Measurements from ENCODE around the gene UFL1. TPM values are rescaled to one million over a fixed set of nuclear protein-coding genes. Genes with fewer than 3 reads are reported as not detected.
"Not testable (repeated sequence)": the region's sequence is repeated elsewhere in the genome, so short reads cannot be mapped to it uniquely, and the experiment has no call there.

UFL1 gene
- 10 to 100 TPM; 23.3 to 23.7 TPM for total RNA-seq

DNA sequence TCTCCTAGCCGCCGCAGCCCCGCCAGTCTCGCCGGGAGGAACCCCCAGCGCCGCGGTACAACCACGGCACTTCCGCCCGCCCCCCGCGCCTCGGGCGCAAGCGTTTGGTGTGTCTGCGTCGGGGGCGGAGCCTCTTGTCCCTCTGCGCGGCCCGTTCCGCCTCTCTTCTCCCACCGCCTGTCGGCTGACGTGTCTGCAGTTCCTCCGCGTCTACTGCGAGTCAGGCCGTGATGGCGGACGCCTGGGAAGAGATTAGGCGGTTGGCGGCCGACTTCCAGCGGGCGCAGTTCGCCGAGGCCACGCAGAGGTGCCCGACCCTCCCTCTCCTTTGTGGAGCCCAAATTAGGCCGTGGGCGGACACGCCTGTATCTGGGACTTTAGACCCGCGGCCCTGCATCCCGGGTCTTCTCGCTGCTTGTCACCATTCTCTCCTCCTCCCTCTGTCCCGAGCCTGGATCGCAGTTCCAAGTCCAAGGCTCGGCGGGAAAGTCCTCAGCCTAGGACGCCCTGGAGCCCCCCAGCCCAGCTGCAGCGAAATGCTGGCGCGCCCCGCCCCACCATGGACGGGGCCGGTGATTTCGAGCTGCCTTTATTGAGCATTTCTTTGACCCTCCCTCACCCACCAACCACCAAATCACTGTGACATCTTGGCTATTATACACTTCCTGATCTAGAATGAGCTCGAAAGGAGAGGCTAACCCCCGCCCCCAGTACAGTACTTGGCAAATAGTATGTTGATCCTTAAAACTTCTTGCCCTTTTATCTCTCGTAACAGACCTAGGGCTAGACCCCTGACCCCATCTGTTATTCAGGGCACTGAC lies at the start of gene UFL1:
TSS of gene UFL1 (plus strand) at position 163 of the 821 bp plus-strand sequence. CDS start at position 231, 68 bp downstream.
- H3K27me3 Mint-ChIP-seq = no peaks in the 10 kb centered on the region
- H3K4me1 Mint-ChIP-seq = peaks cover 13% of the 10 kb centered on the region
- ATAC-seq (ENCODE audit: low read depth) (peak; percentile 95), DNase-seq (peak; percentile 94)
- peak within 1 kb of the TSS; percentile 100 for H3K27ac Mint-ChIP-seq
- POLR2A ChIA-PET = interaction anchor here (1.0 to 1.9 kb wide), 4 partner anchors 9 to 945 kb away, joined by 3 to 8 read pairs (median 3); no protein-coding TSS in a partner anchor
- peaks cover 10% of the 10 kb centered on the region for H3K36me3 Mint-ChIP-seq
- H3K9me3 Mint-ChIP-seq = no peaks in the 10 kb centered on the region
- peak within 1 kb of the TSS; percentile 98 for H3K4me3 Mint-ChIP-seq

- POLR2A ChIA-PET, H3K9me3 Mint-ChIP-seq: not testable (repeated sequence)
Measured at GRCh38 chr6:96472291-96472690, 49.3 kb upstream of the UFL1 start.

DNA sequence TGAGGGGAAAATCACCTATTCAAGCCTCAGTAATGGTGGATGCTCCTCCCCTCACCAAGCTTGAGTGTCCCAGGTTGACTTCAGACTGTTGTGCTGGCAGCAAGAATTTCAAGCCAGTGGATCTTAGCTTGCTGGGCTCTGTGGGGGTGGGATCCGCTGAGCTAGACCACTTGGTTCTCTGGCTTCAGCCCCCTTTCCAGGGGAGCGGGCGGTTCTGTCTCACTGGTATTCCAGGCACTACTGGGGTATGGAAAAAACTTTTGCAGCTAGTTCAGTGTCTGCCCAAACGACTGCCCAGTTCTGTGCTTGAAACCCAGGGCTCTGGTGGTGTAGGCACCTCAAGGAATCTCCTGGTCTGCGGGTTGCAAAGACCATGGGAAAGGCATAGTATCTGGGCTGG lies 42.9 kb upstream of the UFL1 start:
- H3K4me3 Mint-ChIP-seq = no peak overlapping the region
- H3K27ac Mint-ChIP-seq = no peak overlapping the region
- H3K36me3 Mint-ChIP-seq = no peaks in the 10 kb centered on the region
- POLR2A ChIA-PET = no interaction called here
- ATAC-seq (ENCODE audit: low read depth) (no peak), DNase-seq (no peak)
- H3K9me3 Mint-ChIP-seq = peaks cover 12% of the 10 kb centered on the region
- peaks cover 4% of the 10 kb centered on the region for H3K27me3 Mint-ChIP-seq
- no peaks in the 10 kb centered on the region for H3K4me1 Mint-ChIP-seq

More at GRCh38 chr6:96472291-96472690, 49.3 kb upstream of the UFL1 start:
- H3K27ac Mint-ChIP-seq; H3K36me3 Mint-ChIP-seq; ATAC-seq (ENCODE audit: low read depth); DNase-seq; H3K4me3 Mint-ChIP-seq; H3K4me1 Mint-ChIP-seq; H3K27me3 Mint-ChIP-seq: not testable (repeated sequence)

DNA sequence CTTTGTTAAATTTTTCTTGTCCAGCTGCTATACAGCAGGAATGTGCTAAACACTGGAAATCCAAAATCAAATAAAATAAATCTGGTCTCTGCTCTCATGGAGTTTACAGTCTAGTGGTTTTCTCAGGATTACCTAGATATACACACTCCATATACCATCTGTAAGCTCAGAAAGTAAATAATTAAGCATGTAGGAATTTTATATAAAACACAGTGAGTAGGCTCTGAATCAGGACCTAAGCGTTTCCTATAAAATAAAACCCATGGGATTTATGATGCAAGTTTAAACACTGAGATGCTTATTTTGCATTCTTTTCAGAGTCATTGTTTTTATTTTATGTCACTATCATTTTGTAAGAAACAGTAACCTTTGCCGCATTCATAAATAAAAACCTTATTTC lies 29.7 kb upstream of the UFL1 start:
- H3K9me3 Mint-ChIP-seq = peaks cover 13% of the 10 kb centered on the region
- DNase-seq (no peak), ATAC-seq (ENCODE audit: low read depth) (no peak)
- peaks cover under 1% of the 10 kb centered on the region for H3K4me1 Mint-ChIP-seq
- POLR2A ChIA-PET = no interaction called here
- H3K27me3 Mint-ChIP-seq = no peaks in the 10 kb centered on the region
- H3K27ac Mint-ChIP-seq = no peak overlapping the region
- peaks cover 5% of the 10 kb centered on the region for H3K36me3 Mint-ChIP-seq
- no peak overlapping the region for H3K4me3 Mint-ChIP-seq

GRCh38 chr6:96499781-96500180 lies 21.8 kb upstream of the UFL1 start:
- ATAC-seq (ENCODE audit: low read depth) (peak; percentile 99), DNase-seq (peak; percentile 46)
- Mint-ChIP-seq H3K27ac (peak overlapping the region; percentile 22), H3K9me3 (peaks cover 20% of the 10 kb centered on the region), H3K27me3 (peaks cover 2% of the 10 kb centered on the region), H3K4me1 (peaks cover 23% of the 10 kb centered on the region), H3K4me3 (no peak overlapping the region), H3K36me3 (peaks cover 14% of the 10 kb centered on the region)
- POLR2A ChIA-PET = interaction anchor here (1.0 kb wide), 1 partner anchor 22 kb away, joined by 8 read pairs; the partner anchor contains the start of gene UFL1

GRCh38 chr6:96502915-96503314 lies 18.7 kb upstream of the UFL1 start:
- Mint-ChIP-seq H3K27ac (no peak overlapping the region), H3K9me3 (peaks cover 15% of the 10 kb centered on the region), H3K36me3 (peaks cover 12% of the 10 kb centered on the region), H3K4me3 (no peak overlapping the region), H3K4me1 (peaks cover 15% of the 10 kb centered on the region), H3K27me3 (peaks cover 2% of the 10 kb centered on the region)
- POLR2A ChIA-PET = no interaction called here
- ATAC-seq (ENCODE audit: low read depth) = no peak
- DNase-seq = no peak

- Mint-ChIP-seq H3K36me3 (peaks cover 17% of the 10 kb centered on the region), H3K9me3 (peaks cover 12% of the 10 kb centered on the region), H3K4me3 (no peak overlapping the region), H3K27ac (no peak overlapping the region), H3K27me3 (no peaks in the 10 kb centered on the region), H3K4me1 (peaks cover 2% of the 10 kb centered on the region)
- POLR2A ChIA-PET = no interaction called here
- DNase-seq (no peak), ATAC-seq (ENCODE audit: low read depth) (no peak)
Measured at GRCh38 chr6:96505363-96505762, 16.2 kb upstream of the UFL1 start.

DNA sequence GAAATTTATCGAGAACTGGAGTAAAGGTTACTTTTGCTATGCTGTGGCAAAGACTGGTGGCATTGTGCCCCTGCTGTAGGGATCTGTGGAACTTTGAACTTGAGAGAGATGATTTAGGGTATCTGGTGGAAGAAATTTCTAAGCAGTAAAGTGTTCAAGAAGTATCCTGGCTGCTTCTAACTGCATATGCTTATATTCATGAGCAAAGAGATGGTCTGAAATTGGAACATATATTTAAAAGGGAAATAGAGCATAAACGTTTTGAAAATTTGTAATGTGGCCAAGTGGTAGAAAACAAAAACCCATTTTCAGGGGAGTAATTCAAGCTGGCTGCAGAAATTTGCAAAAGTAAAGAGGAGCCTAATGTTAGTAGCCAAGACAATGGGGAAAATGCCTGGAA lies 12.3 kb upstream of the UFL1 start:
- POLR2A ChIA-PET = no interaction called here
- Mint-ChIP-seq H3K9me3 (peaks cover 5% of the 10 kb centered on the region), H3K36me3 (peaks cover 28% of the 10 kb centered on the region), H3K4me1 (no peaks in the 10 kb centered on the region), H3K27me3 (no peaks in the 10 kb centered on the region), H3K4me3 (no peak overlapping the region), H3K27ac (no peak overlapping the region)
- DNase-seq (no peak), ATAC-seq (ENCODE audit: low read depth) (no peak)

DNA sequence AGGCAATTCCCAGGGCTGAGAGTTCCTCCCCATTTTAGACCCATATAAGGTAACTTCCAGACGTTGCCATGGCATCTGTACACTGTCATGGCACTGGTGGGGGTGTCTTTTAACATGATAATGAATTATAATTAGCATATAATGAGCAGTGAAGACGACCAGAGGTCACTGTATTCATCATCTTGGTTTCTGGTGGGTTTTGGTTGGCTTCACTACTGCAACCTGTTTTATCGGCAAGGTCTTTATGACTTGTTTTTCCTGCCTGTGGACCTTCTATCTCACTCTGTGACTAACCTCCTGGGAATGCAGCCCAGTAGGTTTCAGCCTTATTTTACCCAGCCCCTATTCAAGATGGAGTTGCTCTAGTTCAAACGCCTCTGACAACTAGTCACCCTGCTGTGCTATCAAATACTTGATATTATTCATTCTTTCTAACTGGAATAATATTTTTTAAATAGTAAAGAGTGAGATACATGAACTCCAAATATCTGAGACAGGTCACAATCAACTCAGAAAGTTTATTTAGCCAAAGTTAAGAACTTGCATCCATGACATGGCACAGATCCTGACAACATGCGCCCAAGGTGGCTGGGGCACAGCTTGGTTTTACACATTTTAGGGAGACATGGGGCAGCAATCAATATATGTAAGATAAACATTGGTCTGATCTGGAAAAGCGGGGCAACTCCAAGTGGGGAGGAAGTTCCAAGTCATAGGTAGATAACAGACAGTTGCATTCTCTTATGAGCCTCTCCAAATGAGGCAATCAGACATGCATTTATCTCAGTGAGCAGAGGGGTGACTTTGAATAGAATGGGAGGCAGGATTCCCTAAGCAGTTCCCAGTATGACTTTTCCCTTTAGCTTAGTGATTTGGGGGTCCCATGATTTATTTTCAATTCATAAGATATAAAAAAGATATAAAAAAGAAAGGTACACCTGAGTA lies 1.2 kb upstream of the UFL1 start:
- POLR2A ChIA-PET = interaction anchor here (1.9 kb wide), 1 partner anchor 21 kb away, joined by 8 read pairs; no protein-coding TSS in a partner anchor
- Mint-ChIP-seq H3K9me3 (no peaks in the 10 kb centered on the region), H3K36me3 (peaks cover 1% of the 10 kb centered on the region), H3K27me3 (no peaks in the 10 kb centered on the region), H3K27ac (no peak overlapping the region), H3K4me3 (peak overlapping the region; percentile 98), H3K4me1 (peaks cover 10% of the 10 kb centered on the region)
- DNase-seq (no peak), ATAC-seq (ENCODE audit: low read depth) (no peak)

- H3K27ac Mint-ChIP-seq = peak overlapping the region; percentile 100
- H3K4me3 Mint-ChIP-seq = peak overlapping the region; percentile 98
- H3K36me3 Mint-ChIP-seq = peaks cover 6% of the 10 kb centered on the region
- ATAC-seq (ENCODE audit: low read depth) (no peak), DNase-seq (no peak)
- no peaks in the 10 kb centered on the region for H3K27me3 Mint-ChIP-seq
- peaks cover 10% of the 10 kb centered on the region for H3K4me1 Mint-ChIP-seq
- POLR2A ChIA-PET = interaction anchor here (1.9 kb wide), 1 partner anchor 22 kb away, joined by 8 read pairs; no protein-coding TSS in a partner anchor
- no peaks in the 10 kb centered on the region for H3K9me3 Mint-ChIP-seq
Measured at GRCh38 chr6:96521306-96521643, 331 bp upstream of the UFL1 start.

- H3K27me3 Mint-ChIP-seq = no peaks in the 10 kb centered on the region
- POLR2A ChIA-PET = interaction anchor here (1.0 to 1.9 kb wide), 4 partner anchors 8 to 946 kb away, joined by 3 to 8 read pairs (median 3); no protein-coding TSS in a partner anchor
- H3K27ac Mint-ChIP-seq = peak overlapping the region; percentile 100
- H3K4me3 Mint-ChIP-seq = peak overlapping the region; percentile 98
- no peaks in the 10 kb centered on the region for H3K9me3 Mint-ChIP-seq
- H3K4me1 Mint-ChIP-seq = peaks cover 15% of the 10 kb centered on the region
- peaks cover 15% of the 10 kb centered on the region for H3K36me3 Mint-ChIP-seq
- DNase-seq (no peak), ATAC-seq (ENCODE audit: low read depth) (peak; percentile 30)
Measured at GRCh38 chr6:96522465-96523009, 931 bp downstream of the UFL1 start.

DNA sequence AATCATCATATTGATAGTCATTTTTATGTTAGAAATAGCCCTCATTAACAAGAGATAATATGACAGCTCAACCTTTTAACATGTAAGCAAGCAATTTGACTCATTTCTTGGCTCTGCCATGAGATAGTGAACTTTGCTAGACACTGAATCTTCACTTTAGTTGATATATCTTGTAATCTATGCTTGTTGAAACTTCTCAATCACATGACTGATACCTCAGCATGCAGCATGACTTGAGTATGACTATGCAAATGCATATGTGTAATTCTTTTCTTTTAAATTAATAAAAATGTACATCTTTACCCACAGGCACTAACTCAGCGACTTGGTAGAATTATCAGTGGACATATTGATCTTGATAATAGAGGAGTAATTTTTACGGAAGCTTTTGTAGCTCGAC lies 6.6 kb downstream of the UFL1 start:
- Mint-ChIP-seq H3K4me3 (no peak overlapping the region), H3K4me1 (peaks cover 20% of the 10 kb centered on the region), H3K9me3 (no peaks in the 10 kb centered on the region), H3K27ac (no peak overlapping the region), H3K27me3 (no peaks in the 10 kb centered on the region), H3K36me3 (peaks cover 40% of the 10 kb centered on the region)
- POLR2A ChIA-PET = no interaction called here
- ATAC-seq (ENCODE audit: low read depth) (no peak), DNase-seq (no peak)

- DNase-seq (no peak), ATAC-seq (ENCODE audit: low read depth) (no peak)
- no peaks in the 10 kb centered on the region for H3K9me3 Mint-ChIP-seq
- no peaks in the 10 kb centered on the region for H3K27me3 Mint-ChIP-seq
- peaks cover 13% of the 10 kb centered on the region for H3K4me1 Mint-ChIP-seq
- no peak overlapping the region for H3K4me3 Mint-ChIP-seq
- POLR2A ChIA-PET = no interaction called here
- H3K36me3 Mint-ChIP-seq = peaks cover 28% of the 10 kb centered on the region
- H3K27ac Mint-ChIP-seq = no peak overlapping the region
Measured at GRCh38 chr6:96532399-96532798, 10.8 kb downstream of the UFL1 start.
